Mesendoderm (in vitro differentiated cells): ENCODE data around the gene CRADD.

Experiments
- DNase-seq: peaks from one replicate; pipeline ENCODE4 v3.0.0; 2013
- H2AK5ac ChIP-seq: 2 replicates; pipeline ENCODE4 v1.6.1; 2013; ENCODE audit warnings: low read length, inconsistent platforms
- H2BK120ac ChIP-seq: 2 replicates; pipeline ENCODE4 v1.6.1; 2013; ENCODE audit warnings: low read depth, mild to moderate bottlenecking, low read length, moderate library complexity, mixed read lengths
- H2BK15ac ChIP-seq: replicated peaks from 2 replicates; pipeline ENCODE4 v1.6.1; 2013; ENCODE audit warnings: low read depth, mild to moderate bottlenecking, moderate library complexity
- H2BK5ac ChIP-seq: 2 replicates; pipeline ENCODE4 v1.6.1; 2013; ENCODE audit warnings: low read length, inconsistent platforms
- H3K18ac ChIP-seq: 2 replicates; pipeline ENCODE4 v1.6.1; 2013; ENCODE audit warnings: mild to moderate bottlenecking, low read length, mixed read lengths
- H3K23ac ChIP-seq: one replicate; pipeline ENCODE4 v1.6.1; 2013; ENCODE audit warnings: low read length
- H3K27ac ChIP-seq: 2 replicates; pipeline ENCODE4 v1.5.1; 2013; ENCODE audit warnings: low read depth, mild to moderate bottlenecking, inconsistent platforms, low read length, moderate library complexity
- H3K27me3 ChIP-seq: 2 replicates; pipeline ENCODE4 v1.6.1; 2013; ENCODE audit warnings: low read length, control low read depth, mild to moderate bottlenecking, inconsistent platforms; ENCODE audit not compliant: insufficient read depth, poor library complexity
- H3K36me3 ChIP-seq: 2 replicates; pipeline ENCODE4 v1.6.1; 2013; ENCODE audit warnings: low read length, inconsistent platforms; ENCODE audit not compliant: control insufficient read depth, insufficient read depth
- H3K4ac ChIP-seq: one replicate; pipeline ENCODE4 v1.6.1; 2013; ENCODE audit warnings: low read depth, mild to moderate bottlenecking, low read length, moderate library complexity
- H3K4me1 ChIP-seq: 2 replicates; pipeline ENCODE4 v1.6.1; 2013; ENCODE audit warnings: low read depth, low read length, inconsistent platforms; ENCODE audit not compliant: control insufficient read depth
- H3K4me2 ChIP-seq: 2 replicates; pipeline ENCODE4 v1.6.1; 2013; ENCODE audit warnings: low read length
- H3K4me3 ChIP-seq: 2 replicates; pipeline ENCODE4 v1.5.1; 2013; ENCODE audit warnings: mild to moderate bottlenecking, low read length
- H3K56ac ChIP-seq: one replicate; pipeline ENCODE4 v1.6.1; 2013; ENCODE audit warnings: low read length
- H3K79me1 ChIP-seq: 2 replicates; pipeline ENCODE4 v1.6.1; 2013; ENCODE audit warnings: low read length, inconsistent platforms
- H3K79me2 ChIP-seq: 2 replicates; pipeline ENCODE4 v1.6.1; 2013; ENCODE audit warnings: mild to moderate bottlenecking, low read length; ENCODE audit not compliant: control insufficient read depth, insufficient read depth
- H3K9ac ChIP-seq: 2 replicates; pipeline ENCODE4 v1.6.1; 2013; ENCODE audit warnings: low read length, inconsistent platforms
- H4K5ac ChIP-seq: one replicate; pipeline ENCODE4 v1.6.1; 2013; ENCODE audit warnings: low read length
- H4K8ac ChIP-seq: one replicate; pipeline ENCODE4 v1.6.1; 2013; ENCODE audit warnings: low read depth, mild to moderate bottlenecking, control low read depth, low read length, moderate library complexity
- WGBS: extraction: QIAGEN DNeasy Blood & Tissue Kit; methylation state at CpG from one replicate; pipeline ENCODE4 v1.1.7; 2013; ENCODE audit warnings: low lambda C conversion rate, missing lambda C conversion rate; ENCODE audit not compliant: insufficient coverage; ENCODE audit errors: extremely low coverage; 5-methylcytosine and 5-hydroxymethylcytosine counted together

The CRADD gene

DNA sequence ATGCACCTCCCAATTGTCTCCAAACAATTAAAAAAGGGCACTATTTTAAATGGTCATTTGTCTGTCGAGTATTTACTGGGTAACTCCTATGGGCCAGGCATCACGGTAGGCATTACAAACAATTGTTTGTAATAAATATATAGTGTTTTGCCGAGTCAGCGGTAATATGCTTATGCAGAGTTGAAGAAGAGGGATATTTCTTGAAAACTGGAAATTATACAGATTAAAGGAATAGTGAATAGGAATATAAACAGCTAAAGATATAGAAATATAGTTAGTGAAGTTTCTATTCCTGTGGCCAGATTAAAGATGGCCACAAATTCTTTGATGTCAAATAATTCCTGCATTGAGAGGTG, 13.5 kb upstream of the CRADD start:
- no peak overlapping the region for H2BK15ac ChIP-seq
- H2AK5ac ChIP-seq: no peak overlapping the region

DNA sequence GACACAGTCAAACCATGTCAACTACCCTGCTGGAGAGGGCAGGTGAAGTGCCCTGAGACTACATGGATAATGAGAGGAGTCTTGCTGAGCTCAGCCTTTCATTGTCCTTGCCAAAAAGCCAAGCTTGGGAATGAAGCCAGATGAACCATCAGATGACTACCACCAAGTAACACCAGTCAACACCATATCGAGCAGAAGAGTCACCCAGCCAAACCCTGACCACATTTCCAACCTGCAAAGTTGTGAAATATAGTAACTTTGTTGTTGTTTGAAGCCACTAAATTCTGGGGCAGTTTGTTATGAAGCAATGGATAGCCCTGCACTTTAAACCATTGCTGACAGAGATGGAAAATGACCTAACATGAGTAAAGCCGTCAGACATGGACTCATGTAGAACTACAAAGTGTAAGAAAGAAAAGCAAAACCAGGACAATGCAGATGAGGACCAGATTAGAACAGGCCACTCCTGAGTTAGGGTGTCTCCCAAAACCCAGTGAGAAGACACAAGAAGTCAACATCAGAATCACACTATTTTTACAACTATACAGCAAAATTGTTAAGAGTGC, 12.5 kb upstream of the CRADD start:
- no peak overlapping the region for H2BK15ac ChIP-seq
- no peak overlapping the region for H2BK120ac ChIP-seq
- H3K36me3 ChIP-seq: no peaks in the 10 kb centered on the region
- H4K8ac ChIP-seq: no peak overlapping the region
- no peak overlapping the region for H3K18ac ChIP-seq
- no CpG with 5 or more reads among the region's 2 CpGs for WGBS
- no peaks in the 10 kb centered on the region for H3K27me3 ChIP-seq
- H4K5ac ChIP-seq: no peak overlapping the region
- no peaks in the 10 kb centered on the region for H3K79me1 ChIP-seq
- DNase-seq: no peak
- H3K4me2 ChIP-seq: no peak overlapping the region
- no peak overlapping the region for H3K56ac ChIP-seq
- H3K9ac ChIP-seq: no peak overlapping the region
- H2AK5ac ChIP-seq: no peak overlapping the region
- H3K23ac ChIP-seq: no peak overlapping the region
- H3K4me1 ChIP-seq: no peaks in the 10 kb centered on the region
- no peak overlapping the region for H3K4me3 ChIP-seq
- H2BK5ac ChIP-seq: no peak overlapping the region
- no peak overlapping the region for H3K4ac ChIP-seq
- H3K79me2 ChIP-seq: no peaks in the 10 kb centered on the region
- H3K27ac ChIP-seq: no peak overlapping the region

More for the DNA sequence above, 13.5 kb upstream of the CRADD start:
- H3K9ac ChIP-seq: no peak overlapping the region
- H2BK120ac ChIP-seq: no peak overlapping the region
- no peak overlapping the region for H3K18ac ChIP-seq
- no peaks in the 10 kb centered on the region for H3K4me1 ChIP-seq
- H3K27ac ChIP-seq: no peak overlapping the region
- H3K56ac ChIP-seq: no peak overlapping the region
- no peak overlapping the region for H3K4me3 ChIP-seq
- no peaks in the 10 kb centered on the region for H3K27me3 ChIP-seq
- no peak overlapping the region for H4K5ac ChIP-seq
- no peak for DNase-seq
- no peaks in the 10 kb centered on the region for H3K79me1 ChIP-seq
- WGBS: no CpG with 5 or more reads among the region's 4 CpGs
- no peak overlapping the region for H4K8ac ChIP-seq
- no peaks in the 10 kb centered on the region for H3K36me3 ChIP-seq
- no peaks in the 10 kb centered on the region for H3K79me2 ChIP-seq
- no peak overlapping the region for H3K23ac ChIP-seq
- H3K4me2 ChIP-seq: no peak overlapping the region
- H3K4ac ChIP-seq: no peak overlapping the region
- no peak overlapping the region for H2BK5ac ChIP-seq

DNA sequence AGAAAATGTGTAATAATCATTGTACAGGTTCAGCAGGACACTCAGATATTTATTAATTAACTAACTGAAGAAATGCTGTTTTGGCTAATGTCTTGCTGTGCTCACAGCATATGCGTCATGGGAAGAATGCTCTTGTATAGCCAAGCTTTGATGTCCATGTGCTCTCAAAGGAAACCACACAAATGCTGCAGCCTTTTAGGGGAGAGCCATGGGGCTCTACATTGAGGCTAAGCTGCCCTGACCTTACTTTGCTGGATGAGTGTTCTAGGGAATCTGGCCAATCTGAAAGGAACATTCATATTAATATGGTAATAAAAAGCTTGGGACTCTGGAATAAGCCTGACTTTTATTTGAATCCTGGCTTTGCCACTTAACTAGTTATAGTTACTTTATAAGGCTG, 9.5 kb upstream of the CRADD start:
- DNase-seq: no peak
- no peaks in the 10 kb centered on the region for H3K27me3 ChIP-seq
- no peak overlapping the region for H4K8ac ChIP-seq
- H3K18ac ChIP-seq: no peak overlapping the region
- H2AK5ac ChIP-seq: no peak overlapping the region
- H3K23ac ChIP-seq: no peak overlapping the region
- WGBS: no CpG with 5 or more reads among the region's 1 CpG
- H3K4me2 ChIP-seq: no peak overlapping the region
- H4K5ac ChIP-seq: no peak overlapping the region
- H3K56ac ChIP-seq: no peak overlapping the region
- H3K4ac ChIP-seq: no peak overlapping the region
- H3K79me2 ChIP-seq: no peaks in the 10 kb centered on the region
- H3K27ac ChIP-seq: no peak overlapping the region
- H3K4me1 ChIP-seq: no peaks in the 10 kb centered on the region
- H3K4me3 ChIP-seq: no peak overlapping the region
- H2BK15ac ChIP-seq: no peak overlapping the region
- no peaks in the 10 kb centered on the region for H3K79me1 ChIP-seq
- H2BK120ac ChIP-seq: no peak overlapping the region
- H3K9ac ChIP-seq: no peak overlapping the region
- no peaks in the 10 kb centered on the region for H3K36me3 ChIP-seq
- no peak overlapping the region for H2BK5ac ChIP-seq

DNA sequence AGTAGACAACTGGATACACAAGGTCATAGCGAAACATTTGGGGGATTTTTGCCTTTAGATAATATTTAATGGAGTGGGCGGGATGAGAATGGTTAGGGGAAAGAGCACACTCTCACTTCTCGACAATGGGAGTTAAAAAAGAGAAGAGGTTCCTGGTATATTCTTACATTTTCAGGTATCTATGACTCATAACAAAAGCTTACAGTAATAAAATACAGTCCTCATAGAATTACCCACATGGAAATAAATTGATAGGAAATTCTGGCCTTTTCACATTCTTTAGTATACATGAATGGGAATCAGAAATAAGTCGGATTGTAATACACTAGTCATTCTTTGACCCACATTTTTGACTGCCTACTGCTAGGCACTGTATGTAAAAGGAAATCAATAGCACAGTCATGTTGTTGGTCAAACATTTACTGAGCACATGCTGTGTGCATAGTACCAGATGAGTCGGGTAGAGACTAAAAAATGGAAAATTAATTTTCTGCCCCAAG, 8.2 kb upstream of the CRADD start:
- H2BK15ac ChIP-seq: no peak overlapping the region
- no peak for DNase-seq
- no peaks in the 10 kb centered on the region for H3K79me2 ChIP-seq
- no peak overlapping the region for H4K5ac ChIP-seq
- no peak overlapping the region for H3K56ac ChIP-seq
- no peak overlapping the region for H3K4ac ChIP-seq
- H3K23ac ChIP-seq: no peak overlapping the region
- no CpG with 5 or more reads among the region's 5 CpGs for WGBS
- H3K4me3 ChIP-seq: no peak overlapping the region
- H2BK120ac ChIP-seq: no peak overlapping the region
- H3K36me3 ChIP-seq: no peaks in the 10 kb centered on the region
- H3K27ac ChIP-seq: no peak overlapping the region
- H3K27me3 ChIP-seq: no peaks in the 10 kb centered on the region
- H3K4me1 ChIP-seq: no peaks in the 10 kb centered on the region
- no peak overlapping the region for H4K8ac ChIP-seq
- H3K79me1 ChIP-seq: no peaks in the 10 kb centered on the region
- no peak overlapping the region for H3K4me2 ChIP-seq
- no peak overlapping the region for H2AK5ac ChIP-seq
- no peak overlapping the region for H2BK5ac ChIP-seq
- no peak overlapping the region for H3K18ac ChIP-seq
- H3K9ac ChIP-seq: no peak overlapping the region

DNA sequence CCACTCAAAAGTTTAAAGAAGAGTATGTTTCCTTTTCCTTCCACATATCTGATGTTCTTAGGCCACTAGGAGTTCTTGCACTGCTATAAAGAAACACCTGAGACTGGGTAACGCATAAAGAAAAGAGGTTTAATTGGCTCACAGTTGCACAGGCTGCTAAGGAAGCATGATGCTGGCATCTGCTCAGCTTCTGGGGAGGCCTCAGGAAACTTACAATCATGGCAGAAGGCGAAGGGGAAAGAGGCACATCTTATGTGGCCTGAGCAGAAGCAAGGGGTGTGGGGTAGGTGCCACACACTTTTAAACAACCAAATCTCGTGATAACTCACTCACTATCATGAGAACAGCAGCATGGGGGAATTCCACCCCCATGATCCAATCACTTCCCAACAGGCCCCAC, 7.7 kb upstream of the CRADD start:
- Histone ChIP-seq H4K8ac (no peak overlapping the region), H3K56ac (no peak overlapping the region), H3K79me1 (no peaks in the 10 kb centered on the region), H3K36me3 (no peaks in the 10 kb centered on the region), H3K4me1 (no peaks in the 10 kb centered on the region), H2BK15ac (no peak overlapping the region), H3K79me2 (no peaks in the 10 kb centered on the region), H3K9ac (no peak overlapping the region), H3K18ac (no peak overlapping the region), H2AK5ac (no peak overlapping the region), H3K4me2 (no peak overlapping the region), H4K5ac (no peak overlapping the region), H3K23ac (no peak overlapping the region), H3K27me3 (no peaks in the 10 kb centered on the region), H2BK120ac (no peak overlapping the region), H3K4ac (no peak overlapping the region), H2BK5ac (no peak overlapping the region), H3K27ac (no peak overlapping the region), H3K4me3 (no peak overlapping the region)
- no peak for DNase-seq
- WGBS: no CpG with 5 or more reads among the region's 3 CpGs

DNA sequence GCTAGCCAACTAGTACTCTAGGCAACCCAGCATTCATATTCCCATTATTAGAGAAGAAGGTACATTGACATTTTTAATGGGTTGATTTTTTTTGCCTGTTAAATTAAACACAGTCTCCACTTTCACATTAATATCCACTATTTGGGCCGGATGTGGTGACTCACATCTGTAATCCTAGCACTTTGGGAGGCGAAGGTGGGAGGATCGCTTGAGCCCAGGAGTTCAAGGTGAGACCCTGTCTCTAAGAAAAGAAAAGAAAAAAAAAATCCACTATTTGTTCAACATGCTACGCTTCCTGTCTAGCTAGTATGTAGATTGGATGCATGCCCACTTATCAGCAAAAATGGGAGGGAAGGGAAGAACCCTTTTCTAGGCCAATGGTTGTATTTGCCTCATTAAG, 7.1 kb upstream of the CRADD start:
- no peak for DNase-seq
- no peak overlapping the region for H2BK120ac ChIP-seq
- H3K27me3 ChIP-seq: no peaks in the 10 kb centered on the region
- no peak overlapping the region for H2BK5ac ChIP-seq
- H3K23ac ChIP-seq: no peak overlapping the region
- no peaks in the 10 kb centered on the region for H3K4me1 ChIP-seq
- no peak overlapping the region for H4K8ac ChIP-seq
- no peak overlapping the region for H3K4ac ChIP-seq
- H3K27ac ChIP-seq: no peak overlapping the region
- H3K4me3 ChIP-seq: no peak overlapping the region
- H3K36me3 ChIP-seq: no peaks in the 10 kb centered on the region
- H3K79me2 ChIP-seq: no peaks in the 10 kb centered on the region
- H2AK5ac ChIP-seq: no peak overlapping the region
- no peak overlapping the region for H4K5ac ChIP-seq
- no peaks in the 10 kb centered on the region for H3K79me1 ChIP-seq
- H3K4me2 ChIP-seq: no peak overlapping the region
- H3K56ac ChIP-seq: no peak overlapping the region
- no peak overlapping the region for H3K18ac ChIP-seq
- H3K9ac ChIP-seq: no peak overlapping the region
- no CpG with 5 or more reads among the region's 4 CpGs for WGBS
- H2BK15ac ChIP-seq: no peak overlapping the region
